GM21619 (cell line): ENCODE data around the gene ARVCF.

ENCODE experiments used
- ATAC-seq: cut with Tn5 transposase; IDR thresholded peaks from one replicate; pipeline ENCODE4 v1.9.1; 2021; ENCODE audit not compliant: unreplicated experiment

Gene ARVCF

DNA sequence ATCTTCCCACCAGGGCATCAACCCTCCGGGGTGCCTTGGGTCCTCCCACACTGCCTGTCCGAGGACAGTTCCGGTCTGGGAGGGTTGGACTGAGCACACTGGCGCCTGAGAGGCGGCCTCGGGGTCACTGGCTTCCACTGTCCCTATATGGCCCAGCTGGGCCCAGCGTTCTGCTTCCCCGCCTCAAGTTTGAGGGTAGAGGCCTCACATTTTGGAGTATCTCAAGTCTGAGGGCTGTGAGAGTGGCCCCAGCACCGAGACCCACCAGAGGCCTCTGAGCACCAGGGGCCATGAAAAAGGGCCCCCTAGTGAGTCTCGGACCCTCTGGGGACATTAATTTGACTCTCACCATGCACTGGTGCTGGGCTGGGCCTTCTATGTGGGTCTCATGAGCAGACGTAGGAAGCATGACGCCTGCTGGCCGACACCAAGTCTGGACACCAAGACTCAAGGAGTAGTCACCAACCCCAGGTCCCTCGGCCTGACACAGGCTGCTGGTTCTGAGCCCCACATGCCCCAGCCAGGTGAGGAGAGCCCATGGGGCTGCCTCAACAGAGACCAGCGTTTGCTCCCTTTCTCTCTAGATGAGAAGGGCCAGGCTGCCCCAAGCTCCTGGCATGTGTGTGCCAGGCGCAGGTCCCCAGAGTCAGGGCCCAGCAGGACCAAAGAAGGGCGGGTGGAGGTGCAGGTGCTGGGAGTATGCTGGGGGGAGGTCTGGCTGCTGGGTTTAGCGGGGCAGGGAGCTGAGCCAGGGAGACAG is 27.5 kb downstream of the ARVCF start:
- no peak for ATAC-seq

DNA sequence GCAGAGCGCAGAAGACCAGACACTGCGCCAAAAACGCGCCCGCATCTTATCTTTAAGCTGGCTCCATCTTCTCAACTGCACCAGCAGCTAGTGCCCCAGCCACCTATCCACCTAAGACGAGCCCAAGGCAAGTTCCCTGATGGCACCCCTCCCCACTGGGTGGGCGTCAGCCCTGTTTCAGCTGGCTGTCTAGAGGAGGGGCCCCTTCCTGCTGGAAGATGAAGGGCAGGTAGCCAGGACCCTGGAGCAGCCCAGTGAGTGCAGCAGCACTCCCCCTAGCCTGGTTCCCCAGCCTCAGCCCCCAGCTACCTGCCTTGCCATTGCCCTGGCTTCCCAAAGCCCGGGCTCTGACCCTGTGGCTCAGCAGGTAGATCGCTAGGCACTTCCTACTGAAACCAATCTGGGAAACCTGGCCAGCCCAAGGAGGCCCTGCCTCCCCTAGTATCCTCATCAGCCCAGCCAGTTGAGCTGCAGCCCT is 28.3 kb downstream of the ARVCF start:
- no peak for ATAC-seq

DNA sequence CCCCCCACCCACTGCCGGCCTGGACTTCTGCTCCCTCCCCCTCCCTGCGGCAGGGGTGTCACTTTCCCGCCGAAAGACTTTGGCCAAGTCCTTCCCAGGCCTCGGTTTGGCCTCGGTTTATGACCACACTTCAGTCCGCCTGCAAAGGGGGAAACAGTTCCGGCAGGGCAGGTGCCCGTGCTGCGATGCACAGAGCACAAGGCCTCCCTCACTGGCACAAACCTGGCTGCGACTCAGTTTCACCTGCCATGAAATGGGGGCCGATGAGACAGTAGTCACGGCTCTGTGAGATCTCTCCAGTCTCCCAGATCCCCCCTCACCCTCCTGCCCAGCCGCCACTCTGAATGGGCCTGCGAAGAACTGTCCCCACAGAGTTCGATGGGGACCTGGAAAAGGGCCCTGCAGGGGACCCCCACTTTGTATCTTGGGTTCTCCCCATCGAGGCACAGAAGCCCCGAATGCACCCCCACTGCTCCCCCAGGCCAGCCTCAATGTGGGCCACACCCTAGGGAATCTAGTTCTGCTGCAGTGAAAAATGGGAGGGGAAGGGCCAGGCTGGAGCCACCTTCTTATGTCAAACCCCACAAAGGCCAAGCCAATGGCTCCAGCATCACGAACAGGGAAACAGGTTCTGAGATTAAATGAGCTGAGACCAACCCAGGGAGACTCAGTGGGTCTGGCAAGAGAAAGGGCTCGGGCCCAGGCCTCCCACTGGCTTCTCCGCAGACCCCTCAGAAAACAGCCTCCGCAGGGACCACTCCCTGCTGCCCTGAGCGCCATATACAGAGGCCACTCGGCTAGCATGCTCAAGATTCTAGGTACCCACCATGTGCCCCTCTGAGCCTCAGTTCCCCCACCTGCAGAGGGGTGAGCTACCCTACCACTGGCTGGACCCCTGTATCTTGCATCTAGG is 29.0 kb downstream of the ARVCF start:
- no peak for ATAC-seq

DNA sequence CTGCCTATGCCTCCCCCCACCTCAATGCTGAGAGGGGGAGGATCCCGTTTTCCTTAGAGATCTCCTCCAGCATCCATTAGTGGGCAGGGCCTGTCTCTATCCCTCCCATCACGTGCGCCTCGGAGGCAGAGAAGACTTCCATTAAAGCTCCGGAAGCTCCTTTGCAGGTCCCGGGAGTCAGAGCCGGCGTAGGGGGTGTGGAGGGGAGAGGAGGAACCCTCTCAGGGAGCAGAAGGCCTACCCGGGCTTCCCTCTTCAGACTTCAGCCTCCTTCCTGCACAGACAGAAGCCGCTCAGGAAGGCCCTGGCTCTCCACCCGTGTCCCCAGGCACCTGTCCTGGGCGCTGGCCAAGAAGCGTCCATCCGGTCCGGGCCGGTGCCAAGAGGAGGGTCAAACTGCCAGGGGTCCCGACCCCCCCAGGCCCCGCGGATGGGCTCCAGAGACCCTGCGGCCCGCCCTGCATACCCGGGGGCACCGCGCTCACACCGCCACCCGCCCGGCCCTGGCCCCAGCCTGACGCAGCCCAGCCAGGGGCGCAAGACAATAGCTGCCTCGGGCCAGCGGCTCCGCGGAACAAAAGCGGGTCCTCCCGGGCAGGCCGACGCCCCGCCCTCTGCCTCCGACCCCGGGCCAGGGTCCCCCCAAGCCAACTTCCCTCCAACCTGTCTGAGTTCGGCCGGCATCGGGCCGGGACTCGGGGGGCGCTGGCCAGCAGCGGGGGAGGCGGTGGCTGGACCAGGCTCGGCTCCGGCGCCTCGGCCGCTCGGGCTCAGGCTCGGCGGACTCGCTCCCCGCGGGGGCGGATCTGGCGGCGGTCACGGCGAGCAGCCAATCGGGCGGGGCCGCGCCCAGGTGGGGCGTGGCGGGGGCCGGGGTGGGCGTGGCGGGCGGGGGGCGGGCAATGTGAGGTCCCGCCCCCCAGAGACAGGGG is 29.9 kb downstream of the ARVCF start:
- ATAC-seq = no peak

DNA sequence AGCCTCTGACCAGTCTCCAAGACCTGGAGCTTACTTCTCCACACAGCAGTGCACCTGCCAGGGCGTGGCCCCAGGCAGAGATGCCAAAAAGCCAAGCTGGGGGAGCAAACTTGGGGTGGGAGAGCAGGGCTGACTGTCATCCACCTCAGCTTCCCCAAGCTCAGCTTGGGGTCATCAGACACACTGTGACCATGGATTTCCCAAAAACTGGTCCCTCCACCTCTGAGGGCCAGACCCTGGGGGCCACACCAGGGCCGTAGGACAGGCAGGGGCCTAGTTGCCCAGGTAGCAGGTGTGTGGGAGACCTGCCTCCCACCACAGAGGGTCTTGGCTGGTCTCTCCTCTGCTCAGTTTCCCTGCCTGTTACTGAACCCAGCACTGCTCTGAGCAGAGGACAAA is 30.6 kb downstream of the ARVCF start:
- ATAC-seq = no peak

DNA sequence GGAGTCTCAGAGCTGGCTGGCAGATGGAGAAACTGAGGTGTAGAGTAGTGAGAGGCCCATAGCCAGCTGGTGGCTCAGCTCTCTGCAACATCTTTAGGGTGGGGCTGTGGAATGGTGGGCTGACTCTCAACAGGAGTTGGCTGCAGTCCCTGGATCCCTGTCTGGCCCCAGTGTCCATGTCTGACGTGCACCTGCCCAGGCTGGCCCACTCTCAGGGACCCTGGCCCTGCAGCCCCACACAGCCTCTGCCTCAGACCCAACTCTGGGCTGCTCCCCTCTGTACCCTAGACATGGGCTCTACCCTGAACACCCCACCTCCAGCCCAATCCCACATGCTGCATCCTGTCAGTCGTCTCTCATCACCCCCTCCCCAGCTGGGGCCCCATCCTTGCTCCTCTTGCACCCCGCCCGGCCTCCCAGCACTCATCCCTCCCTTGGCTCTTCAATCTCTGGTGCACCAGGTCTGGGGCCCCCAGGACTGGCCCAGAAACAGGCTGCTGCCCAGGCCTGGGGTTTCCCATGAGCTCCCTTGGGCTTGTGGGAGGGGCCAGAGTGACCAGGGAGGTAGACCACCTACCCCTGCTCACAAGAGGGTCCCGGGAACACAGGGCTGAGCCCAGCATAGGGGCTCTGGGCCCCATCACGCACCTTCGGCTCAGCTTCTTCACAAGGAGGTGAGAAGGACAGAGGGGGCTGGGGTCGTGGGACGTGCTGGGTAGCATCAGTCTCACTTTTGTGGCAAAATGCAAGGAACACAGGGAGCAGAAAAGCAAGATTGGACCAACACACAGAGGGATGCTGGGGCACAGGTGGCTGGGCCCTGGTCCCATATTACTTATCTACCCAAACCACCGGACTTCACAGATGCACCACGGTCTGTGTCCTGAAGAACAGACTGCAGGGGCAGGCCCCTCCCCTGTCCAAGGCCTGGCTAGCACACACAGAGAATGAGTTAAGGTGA is 31.5 kb downstream of the ARVCF start:
- ATAC-seq = no peak

DNA sequence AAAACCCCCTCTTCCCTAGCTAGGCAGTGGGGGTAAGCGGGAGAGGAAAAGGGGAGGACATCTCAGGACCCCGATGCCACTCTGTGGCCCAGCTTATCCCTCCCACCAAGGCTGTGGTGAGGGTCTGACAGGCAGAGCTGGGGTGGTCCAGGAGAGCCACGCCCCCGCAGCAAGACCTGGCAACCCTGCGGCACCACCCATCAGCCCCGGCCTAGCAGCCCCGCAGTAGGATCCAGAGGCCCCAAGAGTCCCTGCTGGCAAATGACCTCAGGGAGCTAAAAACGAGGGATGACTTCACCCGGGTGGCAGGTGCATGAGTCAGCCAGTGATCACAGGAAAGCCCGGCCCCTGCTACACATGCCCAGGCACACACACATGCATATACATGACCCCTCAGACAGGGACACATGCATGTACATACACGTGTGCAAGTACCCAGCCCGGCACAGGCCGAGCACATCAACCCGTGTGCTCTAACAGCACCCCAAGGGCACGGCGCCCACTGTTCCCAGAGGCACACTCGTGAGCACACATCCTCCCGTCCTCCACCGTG is 32.3 kb downstream of the ARVCF start:
- ATAC-seq = no peak

DNA sequence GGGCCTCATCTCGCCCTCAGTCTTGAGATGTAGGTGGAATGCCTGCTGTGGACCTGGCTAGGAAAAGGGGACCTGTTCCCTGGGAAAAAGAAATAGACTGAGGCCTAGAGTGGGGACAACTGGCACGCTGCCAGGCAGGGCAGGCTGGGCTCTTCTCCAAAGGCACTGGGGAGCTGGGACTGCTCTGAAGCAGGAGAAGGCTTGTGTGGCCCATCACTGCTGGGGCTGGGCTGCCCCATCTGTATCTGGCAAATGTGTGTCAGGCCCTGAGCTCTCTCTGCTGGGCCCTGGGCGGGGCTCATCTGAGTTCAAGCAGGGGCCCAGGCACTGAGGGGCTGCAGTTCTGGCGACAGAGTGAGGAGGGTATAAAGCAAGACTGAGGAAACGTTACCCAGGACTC is 32.9 kb downstream of the ARVCF start:
- no peak for ATAC-seq

DNA sequence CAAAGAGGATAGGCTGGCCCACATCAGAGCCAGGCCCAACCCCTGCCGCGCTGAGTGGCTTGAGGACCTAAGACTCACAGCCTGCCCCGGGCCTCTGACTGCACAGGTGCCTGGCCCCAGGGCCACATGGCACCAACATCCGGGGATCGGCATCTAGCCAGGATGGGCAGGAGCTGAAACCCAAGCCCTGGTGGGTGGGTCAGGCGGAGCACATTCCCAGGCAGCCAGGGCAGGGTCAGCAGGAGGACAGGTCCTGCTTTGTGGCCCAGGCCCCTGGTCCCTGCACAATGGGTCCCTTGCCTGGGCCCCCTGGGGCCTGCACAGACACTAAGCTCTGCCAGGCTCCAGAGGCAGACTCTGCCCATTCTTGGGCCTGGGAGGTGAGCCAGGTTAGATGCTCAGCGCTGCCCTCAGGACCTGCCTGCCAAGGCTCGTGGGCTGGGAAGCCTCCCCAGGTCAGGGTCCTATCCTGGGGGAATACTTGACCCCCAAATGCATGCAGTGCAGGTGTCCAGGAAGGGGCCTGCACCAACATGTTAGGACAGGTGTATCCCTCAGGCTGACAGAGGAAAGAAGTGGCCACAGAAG is 33.5 kb downstream of the ARVCF start:
- ATAC-seq = no peak

DNA sequence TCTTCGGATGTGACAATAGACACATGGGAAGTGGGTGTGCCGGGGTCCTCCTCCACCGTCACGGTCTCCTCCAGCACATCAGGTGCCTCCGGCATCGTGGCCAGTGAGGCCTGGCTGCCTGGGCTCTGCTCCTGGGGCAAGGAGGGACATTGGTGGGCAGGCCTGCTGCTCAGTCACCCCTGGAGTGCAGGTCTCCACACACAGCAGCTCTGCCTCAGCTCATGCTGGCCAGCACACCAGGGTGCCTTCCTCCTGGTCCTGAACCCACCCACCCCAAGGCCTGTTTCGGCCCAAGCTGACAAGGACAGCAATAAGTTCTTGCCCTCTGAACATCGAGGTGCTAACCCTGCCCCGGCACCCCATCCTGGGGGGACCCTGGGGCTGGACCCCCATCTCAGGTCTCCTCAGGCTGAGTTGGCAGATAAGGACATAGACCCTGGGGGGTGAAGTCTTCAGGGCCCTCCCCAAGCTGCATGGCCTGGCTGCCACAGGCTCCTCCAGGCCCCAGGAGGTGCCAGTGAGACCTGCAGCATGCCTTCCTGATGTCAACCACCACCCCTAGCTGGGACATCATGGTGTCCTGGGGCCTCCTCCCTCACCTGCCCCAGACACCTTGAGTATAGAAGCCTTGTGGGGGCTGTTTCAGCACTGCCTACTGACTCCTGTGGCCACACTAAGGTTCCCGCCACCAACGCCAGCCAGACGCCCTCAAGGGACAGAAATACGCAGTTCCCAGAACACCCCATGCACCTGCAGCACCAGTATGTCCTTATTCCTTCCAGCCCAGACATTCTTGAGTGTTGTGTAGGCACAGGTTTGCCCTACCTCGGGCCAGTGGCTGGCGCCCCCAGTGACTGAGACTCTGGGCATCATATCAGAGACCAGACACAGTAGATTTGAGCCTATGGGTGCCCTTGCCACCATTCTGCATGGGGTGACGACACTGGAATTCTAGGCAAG is 34.4 kb downstream of the ARVCF start:
- ATAC-seq = no peak

DNA sequence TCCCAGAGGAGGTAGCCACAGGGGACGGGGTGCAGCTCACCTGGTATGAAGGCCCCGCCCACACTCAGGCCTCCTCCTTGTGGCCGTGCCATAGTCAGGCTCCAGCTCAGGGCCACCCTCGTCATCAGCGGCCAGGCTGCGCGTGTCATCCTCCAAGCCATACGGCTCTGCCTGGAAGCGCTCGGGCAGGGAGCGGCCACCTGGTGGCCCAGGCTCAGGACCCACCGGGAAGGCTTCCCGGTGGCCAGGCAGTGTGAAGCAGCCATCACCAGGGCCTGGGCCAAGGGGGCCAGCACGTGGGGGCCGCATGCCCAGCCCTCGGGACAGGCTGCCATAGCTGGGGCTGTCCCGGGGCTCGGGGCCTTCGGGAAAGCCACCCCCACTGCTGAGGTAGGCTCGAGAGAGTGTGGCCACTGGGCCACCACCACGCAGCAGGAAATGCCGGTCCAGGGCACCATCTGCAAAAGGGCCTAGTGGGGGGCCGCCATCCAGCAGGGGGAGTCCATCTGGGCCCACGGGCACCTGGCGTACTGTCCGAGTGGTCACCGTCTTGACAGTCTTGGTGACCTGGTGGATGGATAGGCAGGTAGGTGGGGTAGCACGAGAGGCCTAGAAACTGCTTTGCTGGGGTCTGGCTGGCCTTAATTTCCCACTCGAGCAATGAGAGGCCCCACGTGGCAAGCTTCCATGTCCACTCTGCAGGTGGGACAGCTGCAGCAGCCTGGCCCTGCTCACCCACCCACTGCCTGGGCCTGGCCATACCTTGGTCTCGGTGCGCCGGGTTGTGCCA is 35.3 kb downstream of the ARVCF start:
- ATAC-seq = no peak

DNA sequence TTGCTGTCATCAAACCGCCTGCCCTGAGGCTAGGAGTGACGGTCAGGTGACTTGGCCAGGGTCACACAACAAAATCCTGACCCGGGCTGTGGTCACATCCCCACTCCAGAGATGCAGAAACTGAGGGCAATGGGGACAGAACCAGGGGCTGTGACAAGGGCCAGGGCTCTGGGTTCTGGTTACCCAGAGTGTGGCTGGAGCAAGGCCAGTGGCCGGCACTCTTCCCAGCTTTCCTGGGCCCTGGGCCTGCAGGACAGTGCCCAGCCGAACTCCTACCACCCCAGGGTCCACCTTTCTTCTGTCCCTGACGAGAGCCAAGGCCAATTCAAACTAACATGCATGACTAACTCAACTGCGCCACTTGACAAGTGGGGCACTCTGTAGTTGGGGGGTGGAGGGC is 35.9 kb downstream of the ARVCF start:
- no peak for ATAC-seq

DNA sequence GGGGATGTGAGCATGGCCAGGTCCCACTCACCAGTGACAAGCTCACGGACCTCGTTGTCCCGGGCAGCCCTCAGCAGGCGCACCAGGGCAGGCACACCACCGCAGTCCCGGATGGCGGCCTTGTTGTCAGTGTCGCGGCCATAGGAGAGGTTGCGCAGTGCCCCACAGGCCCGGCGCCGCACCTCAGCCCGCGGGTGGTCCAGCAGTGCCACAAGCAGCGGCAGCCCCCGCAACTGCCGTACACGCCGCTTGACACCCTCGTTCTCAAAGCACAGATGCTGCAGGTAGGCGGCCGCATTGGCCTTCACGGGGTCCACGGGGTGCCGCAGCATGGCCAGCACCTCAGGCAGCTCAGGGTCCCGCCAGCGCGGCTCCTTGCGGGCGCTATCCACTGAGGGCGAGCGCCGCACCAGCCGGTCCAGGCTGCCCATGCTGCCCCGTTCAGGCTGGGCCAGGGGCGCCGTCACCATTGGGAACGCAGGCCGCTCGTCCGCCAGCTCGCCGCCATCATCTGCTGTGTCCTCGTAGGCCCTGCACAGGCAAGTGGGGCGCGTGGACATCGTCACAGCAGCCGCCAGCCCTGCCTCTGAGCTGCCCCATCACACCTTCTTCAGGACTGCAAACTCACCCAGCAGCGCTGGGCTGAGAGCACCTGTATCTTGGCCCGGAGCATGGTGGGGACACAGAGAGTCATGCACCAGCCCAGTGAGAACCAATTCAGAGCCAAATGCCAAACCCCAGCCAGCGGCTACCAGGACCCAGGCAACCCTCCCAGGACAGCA is 36.7 kb downstream of the ARVCF start:
- ATAC-seq = no peak

DNA sequence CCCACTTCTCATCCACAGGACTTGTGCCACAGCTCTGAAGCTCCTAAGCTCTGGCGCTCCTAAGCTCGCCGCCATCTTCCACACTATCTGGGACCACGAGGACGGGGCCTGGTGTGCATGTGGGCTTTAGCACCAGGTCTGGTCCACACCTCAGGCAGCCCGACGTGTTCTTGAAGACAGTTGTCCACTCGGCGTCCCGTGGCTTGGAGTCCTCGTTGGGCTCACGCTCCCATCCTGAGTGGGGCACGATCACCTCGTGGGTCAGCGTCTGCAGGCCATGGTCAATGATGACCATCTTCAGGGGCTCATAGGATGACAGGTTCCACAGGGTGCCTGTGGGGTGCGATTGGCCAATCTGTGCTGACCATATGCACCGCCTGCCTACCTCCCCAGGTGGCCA is 37.9 kb downstream of the ARVCF start:
- no peak for ATAC-seq

DNA sequence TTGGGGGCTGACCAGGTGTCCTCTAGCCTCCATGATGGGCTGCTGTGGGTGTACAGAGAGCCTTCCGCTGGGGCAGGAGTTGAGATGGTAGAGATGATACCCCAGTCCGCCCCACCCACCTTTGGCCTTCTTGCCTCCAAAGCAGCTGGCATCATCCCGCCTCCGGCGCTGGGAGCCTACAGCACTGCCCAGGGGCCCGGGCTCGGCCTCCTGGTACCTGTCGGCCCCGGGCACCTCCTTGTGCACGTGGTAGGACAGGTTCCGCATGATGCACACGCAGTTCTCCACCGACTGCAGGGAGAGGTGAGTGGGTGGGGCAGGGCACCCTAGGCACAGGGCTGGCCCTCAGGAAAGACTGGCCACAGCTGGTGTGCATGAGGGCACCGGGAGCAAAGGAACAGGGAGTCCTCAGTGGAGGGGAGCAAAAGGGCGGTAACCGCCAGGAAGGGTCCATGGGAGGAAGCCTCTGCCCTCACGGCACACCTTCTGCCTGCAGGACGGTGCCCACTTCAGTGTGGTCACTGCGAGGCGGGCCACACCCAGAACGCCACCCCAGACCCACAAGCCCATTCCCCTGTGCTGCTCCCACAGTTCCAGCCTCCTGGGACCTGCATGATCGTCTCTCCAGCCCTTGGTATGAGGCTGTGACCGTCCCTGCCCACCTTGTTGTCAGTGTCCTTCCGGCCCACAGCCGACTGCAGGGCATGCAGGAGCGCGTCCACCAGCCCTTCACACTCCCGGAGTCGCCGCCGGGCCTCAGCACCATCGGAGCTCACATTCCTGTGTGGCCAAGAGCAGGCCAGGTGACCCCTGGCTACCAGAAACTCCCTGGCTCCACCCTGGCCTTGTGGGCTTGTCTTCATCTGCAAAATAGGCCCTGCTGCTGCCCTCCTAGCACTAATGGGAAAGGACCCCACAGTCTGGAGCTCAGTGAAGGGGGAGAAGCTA is 39.1 kb downstream of the ARVCF start:
- ATAC-seq = no peak
